NCI-H526 (cell line): Measurements from ENCODE around the gene ARHGEF4.
A peak's percentile ranks its signal among the peaks of the same experiment; 100 is the strongest.

ENCODE experiments used
- DNase-seq, 2 experiments: peaks; one replicate each; lab custom pipeline; 2025; lab: John Stamatoyannopoulos, UW

The ARHGEF4 gene

DNA sequence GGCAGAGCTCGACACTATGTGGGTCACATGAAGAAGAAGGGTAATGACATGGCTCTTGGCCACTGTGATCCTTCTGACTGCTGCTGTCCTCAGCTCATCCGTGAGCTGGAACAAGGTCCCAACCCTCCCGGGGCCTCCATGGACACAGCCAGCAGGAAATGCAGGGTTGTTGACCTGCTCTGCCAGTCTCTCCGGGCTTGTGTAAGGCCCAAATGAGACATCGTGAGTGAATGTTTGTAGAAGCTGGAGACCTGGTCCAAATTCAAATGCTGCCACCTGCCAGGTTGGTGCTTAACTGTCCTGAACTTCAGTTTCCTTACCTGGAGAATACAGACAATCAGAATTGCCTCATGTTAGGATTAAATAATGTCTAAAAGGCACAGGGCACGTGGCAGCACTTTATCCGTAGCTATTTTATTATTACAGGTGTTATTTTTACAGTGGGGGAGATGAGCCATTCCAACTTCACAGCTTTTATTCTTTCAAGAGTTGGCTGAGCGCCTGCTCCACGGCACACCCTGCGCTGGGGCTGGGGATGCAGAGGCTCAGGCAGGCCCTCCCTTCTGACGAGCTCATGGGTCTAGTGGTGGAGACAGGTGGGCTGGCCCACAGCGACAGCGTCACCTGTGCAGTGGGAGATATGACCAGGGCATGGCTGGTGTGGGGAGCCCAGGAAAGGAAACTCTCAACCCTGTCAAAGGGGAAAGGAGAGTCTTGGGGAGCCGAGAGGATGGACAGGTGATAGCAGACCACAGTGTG is 15.1 kb downstream of the ARHGEF4 start:
- peak in 1 of 2 experiments; percentile 33 for DNase-seq

DNA sequence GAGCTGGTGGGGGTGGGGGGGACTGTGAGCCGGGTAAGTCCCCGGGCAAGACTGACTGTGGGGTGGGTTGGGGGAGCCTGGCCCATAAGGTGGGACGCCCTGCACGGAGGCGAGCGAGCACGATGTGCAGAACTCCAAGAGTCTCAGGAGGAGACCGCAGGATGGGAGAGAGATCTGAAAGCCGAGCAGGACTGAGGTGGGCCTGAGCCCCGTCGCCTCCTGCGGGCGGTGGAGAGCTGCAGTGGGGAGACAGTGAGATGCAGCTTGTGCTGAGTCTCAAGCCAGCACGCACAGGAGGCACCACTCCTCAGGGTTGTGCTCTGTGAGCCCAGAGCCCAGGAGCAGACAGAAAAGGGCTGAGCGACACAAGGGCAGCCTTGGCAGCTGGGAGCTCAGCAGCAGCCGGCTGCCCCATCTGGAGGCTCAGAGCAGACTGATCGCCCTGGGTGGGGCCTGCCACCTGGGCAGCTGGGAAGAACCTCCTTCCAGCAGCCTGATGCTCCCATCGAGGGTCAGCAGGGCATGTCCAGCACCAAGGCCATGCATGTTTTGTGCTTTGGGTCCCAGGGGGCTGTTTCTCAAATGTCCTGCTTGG is 15.9 kb downstream of the ARHGEF4 start:
- DNase-seq: peak in 1 of 2 experiments; percentile 59

- DNase-seq: peak; percentile 85 to 95
Measured at GRCh38 chr2:130853391-130853790, 16.7 kb downstream of the ARHGEF4 start.

DNA sequence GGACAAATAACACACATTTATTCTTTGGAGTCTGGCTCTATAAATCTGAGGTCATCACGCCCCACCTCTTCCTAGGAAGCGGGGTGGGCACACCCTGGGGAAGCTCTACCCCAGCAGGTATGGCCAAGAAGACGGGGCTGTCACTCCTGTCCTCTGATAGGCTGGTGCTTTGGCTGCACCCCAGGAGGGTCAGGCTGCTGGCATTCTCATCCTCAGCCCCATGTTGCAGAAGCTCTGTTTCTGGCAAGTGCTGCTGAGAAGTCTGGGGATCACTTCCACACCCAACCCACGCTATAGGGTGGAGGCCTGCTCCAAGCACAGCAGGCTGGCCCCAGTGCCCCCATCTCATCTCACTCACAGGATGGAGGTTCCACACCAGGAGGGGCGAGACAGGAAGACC is 17.6 kb downstream of the ARHGEF4 start:
- no peak for DNase-seq

GRCh38 chr2:130864830-130865800 is 28.4 kb downstream of the ARHGEF4 start:
- peak; percentile 66 to 75 for DNase-seq

DNA sequence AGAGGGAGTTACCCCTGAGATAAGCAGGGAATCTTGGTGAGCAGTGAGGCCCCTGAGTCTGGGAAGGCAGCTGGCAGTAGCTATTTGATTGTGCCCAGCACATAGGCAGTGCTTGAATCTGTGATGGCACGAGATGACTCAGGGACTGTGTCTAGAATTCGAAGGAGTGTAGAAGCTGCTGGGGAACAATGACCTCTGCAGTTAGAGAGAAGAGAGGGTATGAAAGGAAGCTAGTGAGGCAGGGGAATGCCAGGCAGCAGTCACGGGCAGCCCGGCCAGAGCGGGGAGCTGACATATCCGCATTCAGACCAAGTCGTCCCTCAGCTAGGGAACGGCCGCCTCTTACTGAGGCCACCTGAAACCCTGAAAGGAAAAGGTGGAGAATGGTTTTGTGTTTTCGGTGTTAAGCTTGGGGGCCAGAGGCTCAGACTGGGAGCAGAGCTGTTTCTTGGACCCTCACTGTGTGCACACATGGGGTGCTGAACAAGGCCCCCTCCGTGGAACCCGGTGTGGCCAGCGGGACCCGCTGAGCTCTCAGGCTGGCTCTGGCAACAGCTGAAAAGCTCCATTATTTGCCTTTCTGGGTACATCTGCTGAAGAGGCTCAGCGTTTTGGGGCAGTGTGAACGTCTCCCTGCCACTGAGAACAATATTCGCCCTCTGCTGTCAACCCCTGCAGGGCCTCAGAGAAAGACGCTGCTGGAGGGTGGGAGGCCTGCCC is 32.9 kb downstream of the ARHGEF4 start:
- no peak for DNase-seq

- DNase-seq: no peak
Measured at GRCh38 chr2:130870161-130870485, 33.4 kb downstream of the ARHGEF4 start.

- DNase-seq: no peak
Measured at GRCh38 chr2:130870779-130871178, 34.1 kb downstream of the ARHGEF4 start.

DNA sequence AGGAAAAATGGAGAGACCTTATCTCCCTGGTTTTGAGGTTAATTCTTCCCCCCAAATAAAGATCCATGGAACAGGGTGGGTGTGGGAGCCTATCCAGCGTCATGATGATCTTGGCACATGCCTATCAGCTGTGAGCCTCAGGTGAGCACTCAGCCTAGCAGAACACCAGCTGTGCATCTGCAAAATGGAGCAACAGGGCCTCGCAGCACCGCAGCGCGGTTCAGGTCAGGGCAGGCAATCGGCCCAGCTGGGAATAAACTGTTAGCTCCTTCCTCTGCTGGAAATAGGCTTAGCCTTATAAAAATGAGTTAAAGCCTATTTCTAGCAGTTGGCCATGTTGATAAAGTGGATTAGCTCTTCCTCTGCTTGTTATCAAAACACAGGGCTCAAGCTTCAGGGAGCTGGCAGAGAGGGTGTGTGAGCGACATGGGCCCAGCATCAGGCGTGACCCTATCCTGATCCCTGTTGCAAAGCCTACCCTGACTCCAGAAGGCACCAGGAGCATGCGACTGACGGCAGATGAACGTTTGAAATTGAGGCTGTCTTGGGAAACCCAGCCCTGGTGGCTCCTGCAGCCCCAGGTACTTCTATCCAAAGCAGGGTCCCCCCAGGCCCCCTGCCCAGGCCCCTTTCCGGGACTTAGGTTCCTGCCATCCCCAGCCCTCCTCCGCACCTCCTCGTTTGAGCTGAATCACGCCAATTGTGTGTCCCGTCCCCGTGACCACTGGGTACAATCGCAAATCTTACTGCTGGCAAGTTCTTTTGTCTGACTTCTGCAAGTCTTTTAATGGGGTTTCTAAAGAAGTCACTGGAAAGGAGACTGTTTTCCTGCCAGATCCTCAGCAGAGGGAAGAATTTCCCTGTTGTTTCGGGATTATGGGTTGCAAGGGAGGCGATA is 35.4 kb downstream of the ARHGEF4 start:
- DNase-seq: no peak

DNA sequence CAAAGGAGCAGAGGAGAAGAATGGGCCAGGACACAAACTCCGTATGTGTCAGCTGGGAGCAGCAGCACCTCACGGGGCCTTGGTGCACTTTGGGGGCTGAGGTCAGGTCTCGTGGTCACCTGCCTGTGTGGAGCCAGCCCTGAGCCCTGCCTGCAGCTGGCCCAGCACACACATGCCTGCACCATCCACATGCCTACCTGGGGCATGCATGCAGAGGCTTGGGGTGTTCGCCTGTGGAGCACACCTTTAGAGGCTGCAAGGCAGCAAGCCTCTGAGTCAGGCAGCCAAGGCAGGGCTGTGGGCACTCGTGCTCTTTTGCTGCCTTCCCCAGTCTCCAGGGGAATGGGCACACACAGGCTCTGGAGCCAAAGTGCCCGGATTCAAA is 36.0 kb downstream of the ARHGEF4 start:
- DNase-seq: no peak

- DNase-seq: peak in 1 of 2 experiments; percentile 84
Measured at GRCh38 chr2:130873700-130874346, 37.1 kb downstream of the ARHGEF4 start.

DNA sequence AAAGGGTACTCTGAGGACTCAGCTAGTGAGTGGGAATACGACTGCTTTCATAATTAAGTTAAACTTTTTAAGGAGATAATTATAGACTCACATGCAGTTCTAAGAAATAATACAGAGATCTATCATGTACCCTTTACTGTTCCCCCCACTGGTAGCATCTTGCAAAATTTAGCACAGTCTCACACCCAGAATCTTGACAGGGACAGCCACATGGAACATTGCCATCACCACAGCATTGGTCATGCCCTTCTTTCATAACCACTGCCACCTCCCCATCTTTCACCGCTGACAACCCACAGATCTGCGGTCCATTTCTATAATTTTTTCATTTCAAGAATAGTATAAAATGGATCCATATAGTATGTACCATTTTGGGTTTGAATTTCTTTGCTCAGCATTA is 37.8 kb downstream of the ARHGEF4 start:
- no peak for DNase-seq

DNA sequence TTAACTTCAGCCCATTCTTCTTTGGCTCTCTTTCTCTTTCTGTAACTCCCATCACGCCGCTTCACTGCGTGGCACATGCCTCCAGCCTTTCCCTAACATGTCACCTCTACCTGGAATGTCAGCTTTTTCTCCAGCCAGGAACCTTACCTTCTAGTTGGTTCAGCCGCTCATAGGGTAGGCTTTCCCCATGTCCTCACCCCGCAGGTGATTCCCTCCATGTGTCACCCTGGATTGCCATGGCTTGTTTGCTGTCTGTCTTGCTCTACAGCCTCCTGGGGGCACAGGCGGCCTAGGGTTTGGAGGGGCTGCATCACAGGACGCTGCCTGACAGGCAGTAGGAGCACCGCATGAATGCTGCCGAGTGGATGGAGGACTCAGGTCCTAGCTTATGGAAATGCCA is 39.2 kb downstream of the ARHGEF4 start:
- DNase-seq: no peak

DNA sequence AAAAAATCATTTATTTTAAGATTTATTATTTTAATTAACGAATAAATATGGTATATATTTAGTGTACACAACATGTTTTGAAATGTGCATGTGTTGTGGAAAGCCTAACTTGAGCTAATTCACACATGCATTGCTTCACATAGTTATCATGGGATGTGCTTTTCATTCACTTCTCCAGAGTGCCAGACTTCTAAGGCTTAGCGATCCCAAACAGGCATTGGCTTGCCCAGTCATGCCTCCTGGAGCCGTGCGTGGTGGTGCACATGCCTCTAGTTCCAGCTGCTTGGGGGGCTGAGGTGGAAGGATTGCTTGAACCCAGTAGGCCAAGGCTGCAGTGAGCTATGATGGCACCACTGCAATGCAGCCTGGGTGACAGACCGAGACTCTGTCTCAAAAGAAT is 40.5 kb downstream of the ARHGEF4 start:
- DNase-seq: no peak

DNA sequence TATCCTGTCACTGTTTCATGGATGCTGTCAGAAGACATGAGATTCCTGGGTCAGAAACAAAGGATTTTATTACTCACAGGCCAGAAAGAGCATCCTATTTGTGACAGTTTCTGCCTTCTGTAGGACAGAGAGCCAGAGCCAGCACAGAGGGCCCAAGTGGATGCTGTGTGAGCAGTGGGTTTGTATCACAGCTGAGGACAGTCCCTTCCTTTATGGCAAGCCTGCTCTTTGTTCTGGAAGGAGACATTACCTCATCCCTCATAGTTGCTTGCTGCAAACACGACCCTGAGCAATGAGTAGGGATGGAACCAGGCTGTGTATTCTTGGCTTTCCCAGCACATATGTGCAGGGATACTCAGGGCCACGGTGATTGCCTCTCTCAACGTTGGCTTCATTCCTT is 41.6 kb downstream of the ARHGEF4 start:
- DNase-seq: no peak

DNA sequence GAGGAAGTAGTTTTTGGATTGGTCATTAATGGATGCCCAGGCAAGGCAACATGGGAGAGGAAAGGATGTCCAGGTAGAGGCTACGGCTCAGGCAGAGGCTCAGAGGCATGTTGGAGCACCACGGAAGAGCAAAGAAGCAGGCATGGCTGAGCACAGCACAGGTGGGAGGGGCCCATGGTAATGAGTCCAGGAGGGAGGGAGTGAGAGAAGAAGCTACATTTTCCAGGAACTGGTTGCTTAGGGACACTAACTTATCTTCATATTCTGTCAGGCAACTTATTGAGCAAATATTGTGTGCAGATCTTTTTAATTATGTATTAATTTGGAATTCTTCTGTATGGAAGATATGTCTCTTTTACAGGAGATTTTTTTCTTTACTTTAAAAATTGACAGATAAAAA is 42.2 kb downstream of the ARHGEF4 start:
- peak in 1 of 2 experiments; percentile 50 for DNase-seq

DNA sequence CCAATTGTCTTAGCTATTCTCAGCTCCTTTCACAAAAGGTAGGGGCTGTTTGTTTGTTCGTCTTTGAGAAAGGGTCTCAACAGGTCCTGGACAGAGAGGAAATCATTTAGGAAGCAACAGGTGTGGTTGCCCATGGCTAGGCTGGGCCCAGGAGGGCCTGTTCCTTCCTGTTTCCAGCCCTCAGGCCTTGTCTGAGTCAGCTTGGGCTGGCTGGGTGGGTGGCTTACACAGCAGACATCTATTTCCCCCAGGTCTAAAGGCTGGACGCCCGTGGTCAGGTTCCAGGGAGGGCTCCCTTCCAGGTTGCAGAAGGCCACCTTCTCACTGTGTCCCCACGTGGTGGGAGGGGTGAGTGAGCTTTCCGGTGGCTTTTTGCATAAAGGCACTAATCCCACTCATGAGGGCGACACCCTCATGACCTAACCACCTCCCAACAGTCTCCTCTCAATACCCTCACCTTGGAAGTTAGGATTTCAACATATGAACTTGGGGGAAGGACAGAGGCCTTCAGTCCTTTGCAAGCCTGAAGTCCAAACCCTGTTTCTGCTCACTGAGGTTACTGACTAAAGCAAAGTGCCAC is 45.5 kb downstream of the ARHGEF4 start:
- DNase-seq: no peak

DNA sequence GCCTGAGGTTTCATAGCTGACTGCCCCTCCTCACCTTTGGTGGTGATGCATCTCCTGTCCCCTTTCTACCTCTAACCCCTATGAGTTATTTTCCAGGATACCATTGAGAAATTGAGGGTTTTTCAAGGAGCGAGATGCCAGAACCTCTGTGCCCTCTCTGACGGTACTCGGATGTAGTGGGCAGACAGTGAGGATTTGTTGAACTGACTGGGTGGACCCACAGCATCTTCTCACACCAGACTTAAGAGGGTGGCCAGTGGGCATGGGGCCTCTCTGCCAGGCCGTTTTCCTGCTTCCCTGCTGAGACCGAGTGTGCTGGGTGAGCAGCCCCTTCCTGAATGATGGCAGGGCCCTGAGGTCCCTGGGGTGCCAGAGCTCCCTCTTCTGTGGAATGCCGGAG is 46.3 kb downstream of the ARHGEF4 start:
- DNase-seq: no peak

GRCh38 chr2:130883496-130883895 is 46.8 kb downstream of the ARHGEF4 start:
- no peak for DNase-seq

DNA sequence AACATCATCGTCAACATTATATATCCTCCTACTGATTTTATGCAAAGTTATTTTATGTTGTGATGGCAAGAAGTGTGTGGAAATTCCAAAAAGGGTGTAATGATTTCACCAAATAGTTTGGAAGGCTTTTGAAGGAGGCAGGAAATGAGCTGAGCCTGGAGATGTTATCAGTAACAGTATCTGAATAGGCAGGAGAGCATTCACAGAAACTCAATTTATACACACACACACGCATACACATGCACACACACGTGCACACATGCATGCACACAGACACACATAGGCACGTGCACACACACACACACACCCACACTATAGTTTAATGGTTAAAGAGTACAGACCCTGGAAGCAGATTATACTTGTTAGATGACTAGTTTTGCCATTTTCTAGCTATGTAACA is 47.3 kb downstream of the ARHGEF4 start:
- DNase-seq: no peak
